Measurements from ENCODE around the gene EIF4A3.

- TF ChIP-seq HMBOX1 (IDR thresholded peaks at IDR 0.05) (no peak), ZNF174 (CRISPR knock-in tag; IDR thresholded peaks at IDR 0.05) (no peak)
These were observed 59.3 kb downstream of the EIF4A3 start for GRCh38 chr17:80087346-80088265.
